NCI-H526 (cell line): ENCODE measurements around the gene TNS1.

Source experiments
- DNase-seq, 2 experiments: peaks; one replicate each; lab custom pipeline; 2025; lab: John Stamatoyannopoulos, UW

TNS1 gene

GRCh38 chr2:217848351-217848957, 154.3 kb downstream of the TNS1 start:
- DNase-seq = no peak

- no peak for DNase-seq
Observed at GRCh38 chr2:217847552-217848350, 155.0 kb downstream of the TNS1 start.

- no peak for DNase-seq
Observed at GRCh38 chr2:217847115-217847514, 155.7 kb downstream of the TNS1 start.

GRCh38 chr2:217846321-217846743, 156.5 kb downstream of the TNS1 start:
- DNase-seq = peak in 1 of 2 experiments; percentile 39

GRCh38 chr2:217845301-217845700, 157.5 kb downstream of the TNS1 start:
- DNase-seq = no peak

GRCh38 chr2:217844696-217845095, 158.1 kb downstream of the TNS1 start:
- no peak for DNase-seq

GRCh38 chr2:217843324-217843723, 159.5 kb downstream of the TNS1 start:
- no peak for DNase-seq

GRCh38 chr2:217842017-217842416, 160.8 kb downstream of the TNS1 start:
- no peak for DNase-seq

GRCh38 chr2:217840522-217840921, 162.3 kb downstream of the TNS1 start:
- no peak for DNase-seq

- DNase-seq = no peak
Observed at GRCh38 chr2:217839750-217840107, 163.1 kb downstream of the TNS1 start.

GRCh38 chr2:217839073-217839749, 163.6 kb downstream of the TNS1 start:
- DNase-seq = no peak

GRCh38 chr2:217838409-217838831, 164.4 kb downstream of the TNS1 start:
- no peak for DNase-seq

GRCh38 chr2:217837530-217837929, 165.3 kb downstream of the TNS1 start:
- DNase-seq = no peak

- DNase-seq = peak in 1 of 2 experiments; percentile 24
Observed at GRCh38 chr2:217836901-217837491, 165.8 kb downstream of the TNS1 start.

- DNase-seq = no peak
Observed at GRCh38 chr2:217835931-217836891, 166.6 kb downstream of the TNS1 start.

- no peak for DNase-seq
Observed at GRCh38 chr2:217834744-217835513, 167.9 kb downstream of the TNS1 start.

- DNase-seq = no peak
Observed at GRCh38 chr2:217834057-217834620, 168.7 kb downstream of the TNS1 start.

- no peak for DNase-seq
Observed at GRCh38 chr2:217833439-217833838, 169.4 kb downstream of the TNS1 start.

- DNase-seq = no peak
Observed at GRCh38 chr2:217832987-217833386, 169.8 kb downstream of the TNS1 start.

- no peak for DNase-seq
Observed at GRCh38 chr2:217832115-217832514, 170.7 kb downstream of the TNS1 start.
